Measurements from ENCODE around the gene SCYL1.

The SCYL1 gene

DNA sequence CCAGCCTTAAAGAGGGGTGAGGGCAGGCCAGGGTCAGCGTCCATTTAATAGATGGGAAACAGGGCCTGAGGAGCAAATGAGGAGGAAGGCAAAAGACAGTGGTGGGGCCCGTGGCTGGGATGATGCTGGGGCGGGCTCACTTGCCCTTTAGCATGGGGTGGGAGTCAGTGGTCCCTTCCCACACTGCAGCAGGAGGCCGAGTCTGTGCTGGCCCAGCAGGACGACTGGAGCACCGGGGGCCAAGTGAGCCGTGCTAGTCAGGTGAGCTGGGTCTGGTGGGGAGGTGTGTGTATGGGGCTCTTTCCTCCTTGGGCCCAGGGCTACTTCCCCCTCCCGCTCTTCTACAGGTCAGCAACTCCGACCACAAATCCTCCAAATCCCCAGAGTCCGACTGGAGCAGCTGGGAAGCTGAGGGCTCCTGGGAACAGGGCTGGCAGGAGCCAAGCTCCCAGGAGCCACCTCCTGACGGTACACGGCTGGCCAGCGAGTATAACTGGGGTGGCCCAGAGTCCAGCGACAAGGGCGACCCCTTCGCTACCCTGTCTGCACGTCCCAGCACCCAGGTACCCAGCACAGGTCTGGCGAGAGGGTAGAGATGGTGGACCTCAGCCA lies 12.8 kb downstream of the SCYL1 start:
- no peak for DNase-seq

DNA sequence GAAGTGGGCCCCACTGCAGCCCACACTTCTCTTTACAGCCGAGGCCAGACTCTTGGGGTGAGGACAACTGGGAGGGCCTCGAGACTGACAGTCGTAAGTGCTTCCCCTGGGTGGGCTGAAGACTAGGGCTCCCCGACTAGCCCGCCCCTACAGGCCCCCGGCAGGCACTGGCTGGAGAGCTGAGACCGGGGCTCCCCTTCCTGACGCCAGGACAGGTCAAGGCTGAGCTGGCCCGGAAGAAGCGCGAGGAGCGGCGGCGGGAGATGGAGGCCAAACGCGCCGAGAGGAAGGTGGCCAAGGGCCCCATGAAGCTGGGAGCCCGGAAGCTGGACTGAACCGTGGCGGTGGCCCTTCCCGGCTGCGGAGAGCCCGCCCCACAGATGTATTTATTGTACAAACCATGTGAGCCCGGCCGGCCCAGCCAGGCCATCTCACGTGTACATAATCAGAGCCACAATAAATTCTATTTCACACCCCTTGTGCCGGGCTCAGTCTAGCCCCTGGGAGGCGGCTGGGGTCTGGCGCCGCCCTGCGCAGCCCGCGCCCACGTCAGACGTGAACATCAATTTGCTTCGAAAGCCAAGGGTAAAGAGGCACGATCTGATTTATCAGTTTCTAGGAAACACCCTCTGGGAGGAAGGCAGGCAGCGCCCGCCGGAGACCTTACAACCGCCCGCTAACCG lies 13.5 kb downstream of the SCYL1 start:
- DNase-seq: no peak

DNA sequence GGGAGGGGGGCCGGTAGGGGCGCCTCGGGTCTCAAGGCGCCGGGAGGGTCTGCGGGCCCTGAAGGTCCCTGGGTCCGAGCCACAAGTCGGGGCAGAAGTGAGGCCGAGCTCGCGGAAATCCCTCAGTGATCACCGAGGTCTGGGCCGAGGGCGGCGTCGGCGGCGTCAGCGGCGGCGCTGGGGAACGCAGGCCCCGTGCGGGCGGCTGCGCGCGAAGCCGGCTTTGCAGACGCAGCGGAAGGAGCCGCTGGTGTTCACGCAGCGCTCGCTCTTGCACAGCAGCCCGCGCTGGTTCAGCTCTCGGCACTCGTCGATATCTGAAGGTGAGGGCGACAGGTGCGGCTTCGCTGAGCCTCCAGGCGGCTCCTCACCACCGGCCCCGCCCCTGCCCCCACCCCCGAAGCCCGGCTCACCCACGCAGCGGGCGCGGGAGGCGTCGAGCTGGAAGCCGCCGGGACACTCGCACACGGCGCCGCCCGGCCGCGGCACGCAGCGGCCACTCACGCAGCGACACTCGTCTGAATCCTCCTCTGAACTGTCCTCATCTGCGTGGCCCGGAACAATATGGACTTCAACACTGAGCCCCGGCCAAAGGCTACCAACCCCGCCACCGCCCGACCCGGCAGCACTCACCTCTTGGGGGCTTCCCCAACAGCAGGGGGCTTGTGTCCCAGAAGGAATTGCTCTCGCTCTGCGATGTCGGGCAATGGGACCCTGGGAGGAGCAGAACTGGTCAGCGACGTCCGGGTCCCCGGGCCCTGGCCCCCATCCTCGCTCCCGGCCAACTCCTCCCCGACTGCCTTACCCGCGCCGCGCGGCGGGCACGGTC lies 14.2 kb downstream of the SCYL1 start:
- peak; percentile 12 for DNase-seq

DNA sequence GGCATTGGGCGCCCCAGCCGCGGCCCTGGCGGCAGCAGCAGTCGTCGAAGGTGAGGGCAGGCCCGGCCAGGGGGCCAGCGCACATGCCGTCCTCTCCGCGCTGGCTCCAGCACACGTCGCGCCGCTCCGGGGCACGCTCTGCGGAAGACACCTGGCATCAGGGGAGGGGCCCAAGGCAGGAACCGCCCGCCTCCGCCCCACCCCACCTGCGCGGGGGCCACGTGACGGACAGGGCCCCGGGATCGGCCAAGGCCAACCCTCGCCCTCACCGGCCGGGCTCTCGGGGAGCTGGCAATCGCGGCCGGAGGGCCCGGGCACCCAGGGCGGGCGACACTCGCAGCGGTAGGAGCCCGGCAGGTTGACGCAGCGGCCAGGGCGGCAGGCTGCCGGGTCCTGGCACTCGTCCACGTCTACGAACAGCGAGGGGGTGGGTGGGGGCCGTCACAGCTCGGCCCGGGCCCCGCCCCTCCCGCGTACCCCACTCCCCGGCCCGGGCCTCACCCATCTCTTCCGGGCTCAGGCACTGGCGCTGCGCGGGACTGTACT lies 14.9 kb downstream of the SCYL1 start:
- peak; percentile 58 for DNase-seq

DNA sequence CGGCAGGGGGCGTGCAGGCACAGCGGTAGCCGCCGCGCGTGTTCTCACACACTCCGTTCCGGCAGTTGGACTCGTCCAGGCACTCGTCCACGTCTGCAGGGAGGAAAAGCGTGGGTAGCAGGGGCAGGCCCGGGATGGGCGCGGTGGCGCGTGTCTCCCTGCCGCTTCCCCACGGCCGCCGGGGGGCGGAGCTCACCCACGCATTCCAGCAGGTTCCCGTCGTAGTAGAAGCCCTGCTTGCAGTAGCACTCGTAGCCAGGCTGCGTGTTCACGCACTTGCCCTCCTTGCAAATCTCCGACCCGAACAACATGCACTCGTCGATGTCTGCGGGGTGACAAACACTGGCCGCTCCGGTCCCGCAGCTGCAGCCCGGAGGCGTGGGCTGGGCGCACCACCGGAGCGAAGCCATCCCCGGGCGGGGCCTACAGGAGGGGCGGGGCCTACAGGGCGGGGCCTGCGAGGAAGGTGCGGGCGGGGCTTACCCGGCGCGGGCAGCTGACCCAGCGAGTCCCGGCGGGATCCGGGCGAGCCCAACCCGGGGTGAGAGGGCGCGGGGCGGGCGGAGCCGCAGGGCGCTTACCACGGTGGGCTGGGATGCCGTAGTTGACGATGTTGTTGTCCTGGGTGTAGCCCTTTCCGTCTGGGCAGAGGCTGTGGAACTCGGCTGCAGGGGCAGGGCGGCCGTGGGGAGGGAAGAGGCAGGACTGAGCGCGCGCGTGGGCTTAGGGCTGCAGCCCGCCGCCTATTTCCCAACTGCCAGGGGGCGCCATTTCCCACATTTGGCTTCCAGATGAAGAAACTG lies 15.6 kb downstream of the SCYL1 start:
- DNase-seq: peak; percentile 85

DNA sequence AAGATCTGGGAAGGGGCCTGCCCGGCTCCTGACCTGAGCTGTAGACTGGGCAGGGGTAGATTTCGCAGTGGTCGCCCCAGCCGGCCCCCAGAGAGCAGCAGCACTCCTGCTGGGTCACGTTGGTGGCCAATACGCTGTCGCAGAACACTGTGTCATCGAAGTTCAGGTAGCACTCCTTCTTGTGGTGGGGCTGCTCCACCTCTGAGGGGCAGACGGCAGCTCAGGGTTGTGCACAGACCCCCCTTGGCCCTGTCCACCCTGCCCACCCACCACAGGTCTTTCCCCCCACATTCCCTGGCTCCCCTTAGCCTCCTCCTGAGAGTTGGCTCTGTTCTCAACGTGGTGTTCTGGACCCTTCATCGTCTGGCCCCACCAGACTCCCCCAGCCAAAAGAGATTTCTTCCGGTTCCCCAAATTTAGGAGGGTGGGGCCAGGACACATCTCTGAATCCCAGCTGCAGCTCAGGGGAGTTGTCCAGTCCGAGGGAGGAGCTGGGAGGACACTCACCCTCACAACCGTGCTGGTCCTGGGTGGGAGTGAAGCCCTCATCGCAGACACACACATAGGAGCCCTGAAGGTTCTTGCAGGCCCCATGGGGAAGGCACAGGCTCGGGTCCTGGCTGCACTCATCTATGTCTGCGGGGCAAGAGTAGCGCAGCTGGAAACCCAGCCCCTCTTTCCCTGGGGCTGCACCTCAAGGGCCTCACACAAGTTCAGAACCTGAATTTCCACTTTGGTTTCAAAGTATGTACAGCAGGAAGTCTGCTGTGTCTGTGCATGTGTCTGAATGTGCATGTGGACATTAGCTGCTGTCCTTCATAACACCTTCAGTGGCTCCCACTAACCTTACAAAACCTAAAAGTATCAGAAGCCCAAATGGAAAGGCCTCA lies 16.5 kb downstream of the SCYL1 start:
- no peak for DNase-seq

DNA sequence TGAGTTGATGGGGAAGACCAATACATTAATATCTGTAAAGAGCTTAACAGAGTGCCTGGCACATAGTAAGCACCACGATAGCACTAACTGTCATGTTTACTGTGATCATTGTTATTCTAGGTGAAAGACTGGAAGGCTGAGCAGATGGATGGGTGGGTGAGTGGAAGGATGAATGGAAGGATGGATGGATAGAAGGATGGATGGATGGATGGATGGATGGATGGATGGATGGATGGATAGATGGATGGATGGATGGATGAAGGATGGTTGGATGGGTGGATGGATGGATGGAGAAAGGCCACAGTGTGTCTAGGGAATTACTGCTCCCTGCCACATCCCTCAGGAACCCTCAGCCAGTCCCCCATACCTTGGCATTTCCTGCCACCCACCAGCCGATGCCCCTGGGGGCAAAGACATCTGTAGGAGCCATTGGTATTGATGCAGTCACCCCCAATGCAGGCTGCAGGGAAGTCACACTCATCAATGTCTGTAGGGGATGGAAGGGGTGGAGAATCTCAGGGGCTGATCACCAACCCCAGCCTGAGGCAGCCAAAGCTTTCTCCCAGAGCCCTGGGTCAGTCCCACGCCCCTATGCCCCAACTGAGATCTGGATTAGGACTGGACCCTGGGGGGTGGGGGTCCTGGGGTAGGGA lies 18.0 kb downstream of the SCYL1 start:
- DNase-seq: no peak

DNA sequence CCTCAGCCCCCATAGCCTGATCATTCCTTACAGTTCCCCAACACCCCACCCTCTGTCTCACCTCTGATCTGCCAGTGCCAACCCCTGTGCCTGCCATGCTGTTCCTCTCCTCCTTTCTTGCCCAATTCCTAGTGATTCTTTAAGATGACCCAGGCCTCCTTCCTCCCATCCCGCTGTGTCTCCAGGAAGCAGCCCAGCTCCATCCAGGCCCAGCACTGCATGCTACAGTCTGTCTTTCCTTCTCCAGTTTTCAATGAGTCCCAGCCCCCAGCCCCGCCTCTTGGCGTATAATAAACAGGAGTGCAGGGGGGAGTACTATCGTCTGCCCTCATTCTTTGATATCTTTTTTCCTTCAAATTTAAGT lies 21.0 kb downstream of the SCYL1 start:
- no peak for DNase-seq

DNA sequence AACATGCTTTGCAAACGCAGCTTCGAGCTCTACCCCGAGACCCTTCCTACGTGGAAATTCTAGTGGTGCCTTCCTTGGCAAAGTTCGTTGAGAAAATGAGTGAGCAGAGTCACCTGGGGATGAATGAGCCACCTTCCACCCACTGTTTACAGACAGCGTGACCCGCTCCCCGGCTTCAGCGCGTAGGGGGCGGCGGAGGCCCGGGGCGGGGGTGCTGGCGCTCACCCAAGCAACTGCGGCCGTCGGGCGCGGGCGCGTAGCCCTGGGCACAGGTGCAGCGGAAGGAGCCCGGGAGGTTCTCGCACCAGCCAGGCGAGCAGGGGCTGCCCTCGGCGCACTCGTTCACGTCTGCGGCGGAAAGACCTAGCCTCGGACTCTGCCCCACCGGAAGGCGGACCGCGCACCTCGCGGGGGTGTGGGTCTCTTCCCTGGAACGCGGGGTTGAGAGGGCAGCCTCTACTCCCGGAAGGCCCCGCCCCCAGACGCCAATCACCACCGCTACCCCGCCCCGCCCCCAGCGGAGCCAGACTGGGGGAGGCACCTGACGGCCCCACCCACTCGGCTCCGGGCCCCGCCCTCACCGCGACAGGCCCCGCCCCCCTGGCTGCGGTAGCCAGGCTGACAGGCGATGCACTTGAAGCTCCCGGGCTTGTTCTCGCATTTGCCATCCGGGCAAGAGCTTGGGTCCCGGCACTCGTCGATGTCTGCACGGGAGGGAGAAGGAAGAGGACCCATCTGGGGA lies 21.5 kb downstream of the SCYL1 start:
- peak; percentile 79 for DNase-seq

DNA sequence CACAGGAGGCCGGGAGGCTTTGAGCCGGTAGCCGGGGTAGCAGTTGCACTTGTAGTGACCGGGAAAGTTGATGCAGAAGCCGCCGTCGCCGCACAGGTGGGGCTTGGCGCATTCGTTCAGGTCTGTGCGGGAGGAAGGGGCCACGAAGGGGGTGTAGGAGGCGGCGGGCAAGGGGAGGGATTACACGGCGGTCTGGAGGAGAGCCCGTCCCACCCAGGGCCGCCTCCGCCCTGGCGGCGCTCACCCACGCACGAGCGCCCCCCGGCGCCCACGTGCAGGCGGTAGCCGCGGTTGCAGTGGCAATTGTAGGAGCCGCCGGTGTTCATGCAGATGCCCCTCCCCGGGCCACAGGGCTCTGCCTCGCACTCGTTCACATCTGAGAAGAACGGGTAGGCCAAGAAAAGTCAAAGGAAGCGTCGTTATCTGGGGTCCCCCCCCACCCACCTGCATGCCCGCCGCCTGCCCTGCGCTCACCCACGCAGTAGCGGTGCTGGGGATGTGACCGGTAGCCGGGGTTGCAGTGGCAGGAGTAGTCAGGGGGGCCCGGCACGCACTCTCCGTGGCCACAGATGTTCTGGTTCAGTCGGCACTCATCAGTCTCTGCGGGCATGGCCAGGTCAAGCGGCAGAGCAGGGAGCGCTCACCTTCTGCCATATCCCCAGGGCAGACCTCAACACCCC lies 22.7 kb downstream of the SCYL1 start:
- DNase-seq: no peak

DNA sequence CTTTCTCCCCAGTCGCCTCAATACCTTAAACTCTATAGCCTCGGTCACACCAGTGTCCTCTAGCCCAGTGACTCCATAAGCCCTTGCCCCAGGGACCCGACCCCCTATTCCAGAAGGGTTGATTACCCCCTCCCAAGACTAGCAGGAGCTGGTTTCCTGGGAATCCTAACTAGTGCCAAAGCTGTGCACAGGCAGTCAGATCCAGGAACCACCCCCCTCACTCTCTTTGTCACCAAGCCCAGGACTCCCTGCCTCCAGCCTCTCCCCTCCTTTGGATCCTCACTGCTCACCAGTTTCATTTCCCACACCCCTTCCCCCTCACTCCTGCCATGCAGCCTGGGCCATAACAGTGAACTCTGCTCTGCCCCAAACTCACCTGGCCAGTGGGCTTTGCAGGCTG lies 23.5 kb downstream of the SCYL1 start:
- DNase-seq: no peak

DNA sequence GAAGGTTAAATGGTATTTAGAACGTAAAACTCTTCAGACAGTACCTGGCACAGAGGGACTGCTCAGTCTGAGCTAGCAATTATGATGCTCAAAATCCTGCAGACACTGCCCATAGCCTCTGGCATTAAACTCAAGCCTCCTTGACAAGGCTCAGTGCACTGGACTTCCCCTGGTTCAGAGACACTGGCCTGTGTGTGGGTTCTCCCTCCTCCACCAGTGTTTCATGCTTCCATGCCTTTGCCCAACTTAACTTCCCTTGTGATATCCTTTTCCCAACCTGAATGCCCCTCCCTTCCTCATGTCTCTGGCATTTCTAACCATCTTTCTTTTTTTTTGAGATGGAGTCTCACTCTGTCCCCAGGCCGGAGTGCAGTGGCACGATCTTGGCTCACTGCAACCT lies 24.2 kb downstream of the SCYL1 start:
- DNase-seq: no peak

DNA sequence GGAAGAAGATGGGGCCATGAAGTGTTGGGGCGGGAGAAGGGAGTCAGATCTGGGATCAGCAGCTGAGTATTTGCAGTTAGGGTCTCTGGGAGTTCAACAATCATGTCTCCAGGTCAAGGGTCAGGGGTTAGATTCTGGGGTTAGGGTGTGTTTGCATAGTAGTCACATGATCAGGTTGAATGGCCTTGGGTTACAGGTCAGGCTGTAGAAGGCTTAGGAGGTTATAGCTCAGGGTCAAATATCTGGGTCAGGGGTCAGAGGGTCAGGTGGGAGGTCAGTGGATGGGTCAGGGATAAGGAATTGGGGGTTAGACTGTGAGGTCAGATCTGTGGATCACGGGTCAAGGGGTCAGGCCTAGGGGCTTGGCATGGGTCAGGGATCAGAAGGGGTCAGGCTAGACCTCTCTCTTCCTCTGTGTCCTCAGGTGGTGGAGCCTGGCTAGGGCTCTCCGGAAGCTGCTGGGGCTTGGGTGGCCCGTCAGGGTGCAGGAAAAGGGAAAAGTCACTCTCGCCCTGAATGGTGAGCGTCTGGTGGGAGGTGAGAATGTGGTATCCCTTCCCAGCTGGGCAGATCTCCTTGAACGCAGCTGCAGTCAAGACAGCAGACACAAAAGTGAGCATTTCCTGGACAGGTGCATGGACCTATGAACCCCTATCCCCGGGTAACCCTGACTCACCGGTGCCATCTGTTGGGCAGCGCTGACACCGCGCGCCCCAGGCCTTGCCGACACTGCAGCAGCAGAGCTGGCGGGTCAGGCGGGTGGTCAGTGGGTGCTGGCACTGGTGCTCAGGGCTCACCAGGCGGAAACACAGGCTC lies 26.9 kb downstream of the SCYL1 start:
- peak; percentile 40 for DNase-seq

DNA sequence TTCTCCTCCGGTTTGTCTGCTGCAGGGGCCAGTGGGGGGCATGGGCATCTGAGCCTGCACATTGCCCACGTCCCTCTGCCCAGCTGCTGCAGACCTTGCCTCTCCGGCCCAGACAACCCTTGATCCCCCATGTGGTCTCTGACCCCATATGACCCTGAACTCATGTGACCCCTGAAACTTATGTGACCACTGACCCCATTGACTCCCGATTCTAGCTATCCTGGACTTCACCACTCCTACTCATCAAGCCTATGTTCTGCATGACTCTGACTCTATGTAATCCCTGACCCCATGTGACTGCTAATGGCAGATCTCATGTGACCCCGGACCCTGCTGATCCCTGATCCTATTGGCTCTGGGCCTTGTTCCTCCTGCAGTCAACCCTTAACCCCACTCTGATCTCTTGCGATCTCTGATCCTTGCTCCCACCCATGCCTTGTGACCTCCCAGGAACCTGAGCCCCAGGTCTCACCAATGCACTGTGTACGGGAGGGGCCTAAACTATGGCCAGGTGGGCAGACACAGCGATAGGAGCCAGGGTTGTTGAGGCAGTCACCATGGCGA lies 27.6 kb downstream of the SCYL1 start:
- no peak for DNase-seq

DNA sequence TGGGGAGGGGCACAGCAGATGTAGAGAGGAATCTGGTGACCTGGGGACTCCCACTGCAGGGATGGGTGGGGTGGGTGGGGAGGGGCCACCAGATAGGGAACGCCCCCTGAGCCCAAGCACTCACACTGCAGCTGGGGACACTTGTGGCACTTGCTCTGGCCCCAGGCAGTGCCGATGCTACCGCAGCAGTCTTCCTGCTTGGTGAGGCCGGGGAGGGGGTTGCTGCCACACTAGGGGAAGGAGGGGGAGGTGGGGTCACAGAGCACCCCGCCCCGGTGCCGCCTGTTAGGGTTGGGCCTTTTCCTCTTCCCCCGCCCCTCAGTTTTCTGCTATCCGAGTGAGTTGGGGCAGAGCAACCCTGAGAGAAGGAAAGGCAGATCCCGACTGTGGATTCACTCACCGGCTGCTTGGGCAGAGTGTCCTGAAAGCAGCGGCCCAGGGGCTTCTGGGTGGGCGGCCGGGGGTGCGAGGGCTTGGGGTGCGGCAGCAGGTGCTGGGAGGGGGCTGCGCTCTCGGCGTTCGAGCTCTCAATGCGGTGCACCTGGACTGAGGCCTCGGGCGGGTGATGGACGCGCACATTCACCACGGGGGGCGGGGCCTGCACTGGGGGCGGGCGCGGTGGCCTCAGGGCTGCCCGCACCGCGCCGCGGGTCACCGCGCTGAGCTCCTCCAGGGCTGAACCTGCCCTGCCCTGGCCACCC lies 28.6 kb downstream of the SCYL1 start:
- no peak for DNase-seq

DNA sequence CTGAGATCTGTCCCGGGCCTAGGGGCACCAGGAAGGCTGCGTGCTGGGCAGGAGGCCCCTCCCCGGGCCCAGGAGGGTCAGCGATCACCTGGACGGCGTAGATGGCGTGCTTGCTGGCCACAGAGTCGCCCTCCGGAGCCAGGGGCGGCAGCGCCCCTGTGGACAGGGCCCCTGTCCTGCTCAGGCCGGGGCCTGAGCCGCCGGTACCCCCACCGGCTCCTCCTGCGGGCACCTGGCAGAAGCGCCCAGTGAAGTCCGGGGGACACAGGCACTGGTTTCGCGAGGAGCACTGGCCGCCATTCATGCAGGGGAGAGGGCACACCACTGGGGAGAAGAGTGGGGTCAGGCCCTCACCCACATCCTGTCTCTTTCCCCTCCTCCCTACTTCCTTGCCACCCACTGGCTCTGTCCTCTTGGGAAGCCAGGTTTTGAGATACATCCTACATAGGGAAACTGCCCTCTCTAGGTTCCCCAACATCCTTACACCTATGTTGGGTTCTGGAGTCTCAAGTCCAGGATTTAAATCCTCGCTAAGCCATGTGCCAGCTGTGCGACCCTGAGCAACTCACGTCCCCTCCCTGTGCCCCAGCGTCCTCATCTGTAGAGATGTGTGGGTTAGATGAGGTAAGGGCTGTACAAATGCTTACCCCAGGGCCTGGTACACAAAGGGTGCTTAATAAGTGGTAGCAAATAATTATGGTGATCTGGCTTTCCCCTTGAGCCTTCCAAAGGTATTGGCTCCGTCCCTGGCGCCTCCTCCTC lies 29.4 kb downstream of the SCYL1 start:
- DNase-seq: no peak

DNA sequence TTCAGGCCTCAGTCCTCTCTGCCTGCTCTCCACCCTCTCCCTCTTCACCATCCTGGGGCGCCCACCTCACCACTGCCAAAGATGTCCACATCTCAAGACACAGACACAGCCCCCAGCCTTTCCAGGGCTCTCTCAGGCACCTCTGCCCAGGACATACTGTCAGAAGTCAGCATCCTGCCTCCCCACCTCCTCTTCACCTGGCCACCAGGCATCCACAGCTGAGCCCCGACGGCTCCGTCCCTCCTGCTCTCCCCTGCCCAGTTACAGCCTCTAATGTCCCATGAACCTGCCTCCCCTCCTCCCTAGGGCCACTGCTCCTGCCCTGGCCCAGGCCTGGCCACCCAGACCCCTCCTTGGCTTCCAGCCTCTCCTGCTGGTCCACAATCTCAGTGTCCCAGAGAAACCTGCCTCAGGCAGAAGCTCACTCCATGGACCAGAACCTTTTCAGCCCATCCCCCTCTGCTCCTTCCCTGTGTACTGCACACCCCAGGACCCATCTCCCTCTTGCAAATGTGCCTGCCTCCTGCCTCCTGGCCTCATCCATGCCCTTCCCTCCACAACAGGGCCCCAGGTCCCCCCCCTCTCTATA lies 30.1 kb downstream of the SCYL1 start:
- no peak for DNase-seq

Data from NCI-H748 treated with DMSO at 0.1 percent for 48 hours (cell line).